Left colon (tissue), 2 donors: ENCODE data around the gene LINC00305. TPM values are rescaled to one million over a fixed set of nuclear protein-coding genes. Genes with fewer than 3 reads are reported as not detected.

Experiments used
- ATAC-seq: fragments of 200-7000 bp; cut with Tn5 transposase; one replicate; pipeline ENCODE4 v1.9.1; 2020; ENCODE audit warnings: mild to moderate bottlenecking, moderate library complexity
- DNase-seq, 2 donors: peaks; one replicate each; pipeline ENCODE4 v3.0.0-alpha.2; 2020
- intact Hi-C, 2 donors: fragments of 100-400 bp; cut with DNase I in 1 of 2; cut with micrococcal nuclease in 1 of 2; formaldehyde crosslinking; loops; one replicate each; pipeline versions ENCODE4 v1.11.2 to v1.14.0; 2022; cut with DNase I, micrococcal nuclease
- long read RNA-seq: library from polyadenylated mRNA; unstranded; transcript quantifications from one replicate; pipeline ENCODE4 v2.0.0, GENCODE V29; 2021
- total RNA-seq, 2 donors: library from RNA; stranded (reverse); fragmentation: NEBNext Ultra II Directional; extraction: Animal tissue kit (Norgen Biotek cat#: 25700); gene quantifications; one replicate each; pipeline ENCODE4 v1.2.1, GENCODE V29; 2021
- donor health status: DM: no; HTN: no; CAD: no.
- donor health status: DM: yes; HTN: yes; CAD: no.

Gene LINC00305
- not detected for total RNA-seq
- long read RNA-seq: 0 reads

DNA sequence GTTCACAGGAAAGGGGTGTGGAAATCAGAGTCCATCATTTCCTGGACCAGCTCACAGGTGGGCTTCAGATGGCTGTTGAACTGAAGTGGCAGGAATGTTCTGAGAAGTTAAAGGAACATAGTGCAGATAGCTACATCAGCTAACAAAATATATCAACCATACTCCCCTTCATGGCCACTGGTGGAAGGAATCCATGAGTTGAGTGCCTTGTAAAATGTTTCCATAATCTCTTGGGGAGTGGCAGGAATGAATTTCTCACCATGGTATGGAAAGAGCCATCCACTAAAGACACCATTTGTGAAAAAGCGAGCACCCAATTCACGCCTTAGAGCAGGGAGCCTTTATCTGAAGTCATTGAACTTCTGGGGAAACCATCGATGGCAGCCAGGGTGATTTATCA is at the start of gene LINC00305:
TSS of gene LINC00305 (minus strand) at position 101 of the 400 bp plus-strand sequence.
- DNase-seq (no peak), ATAC-seq (no peak)
- intact Hi-C loops: no loop called here

DNA sequence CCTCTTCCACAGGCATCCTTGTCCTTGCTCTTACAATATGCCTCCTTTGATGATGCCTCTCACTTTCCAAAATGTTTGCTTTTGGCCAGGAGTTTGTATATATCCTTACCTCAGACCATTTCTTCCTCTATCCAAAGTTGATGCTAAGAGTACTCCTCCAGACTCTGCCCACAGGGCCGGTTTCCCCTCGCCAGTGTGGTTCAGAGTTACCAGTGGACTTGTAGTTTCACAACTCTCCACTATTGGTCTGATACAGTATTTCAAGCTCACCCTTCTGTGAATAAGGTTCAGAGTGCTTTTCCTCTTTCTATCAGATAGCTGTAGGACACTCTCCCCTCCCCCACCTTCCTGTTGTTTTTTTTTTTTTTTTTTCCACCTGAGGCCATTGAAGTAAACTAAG is 42.2 kb upstream of the LINC00305 start:
- DNase-seq (no peak), ATAC-seq (no peak)
- intact Hi-C loops: no loop called here

DNA sequence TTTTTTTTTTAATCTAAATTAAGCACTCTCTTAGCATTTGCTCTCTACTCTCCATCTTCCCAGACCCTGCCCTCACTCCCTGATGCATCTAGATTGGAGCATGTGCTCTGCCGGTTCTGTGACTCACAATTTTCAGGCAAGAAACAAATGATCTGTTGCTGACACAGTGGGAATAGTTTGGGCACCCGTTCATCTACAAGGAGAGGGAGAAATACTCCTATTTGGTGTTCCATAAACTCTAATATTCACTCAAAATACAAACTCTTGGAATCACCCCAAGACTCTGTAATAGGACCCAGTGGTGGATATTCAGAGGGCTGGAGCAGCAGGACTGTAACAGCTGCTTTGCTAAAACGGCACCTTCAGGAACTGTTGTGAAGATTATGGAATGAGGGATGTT is 37.1 kb upstream of the LINC00305 start:
- no peak for DNase-seq
- no peak for ATAC-seq
- intact Hi-C loops: no loop called here

DNA sequence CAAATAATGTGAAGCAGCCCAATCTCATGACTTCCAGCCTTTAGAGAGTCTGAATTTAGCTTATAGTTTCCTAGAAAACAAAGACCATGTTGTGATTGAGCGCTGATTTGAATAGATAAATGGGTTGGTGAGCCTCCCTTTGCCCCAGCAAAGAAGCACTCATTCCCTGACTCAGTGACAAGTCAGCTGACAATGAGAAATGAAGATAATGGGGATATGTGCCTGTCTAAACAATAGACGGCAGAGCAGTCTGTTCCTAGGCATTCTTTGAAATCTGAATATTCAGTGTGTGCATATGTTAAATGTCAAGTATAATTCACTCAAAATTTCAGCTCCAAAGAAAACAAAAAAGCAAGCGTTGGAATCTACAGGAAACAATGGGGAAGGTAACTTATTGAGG is 34.8 kb upstream of the LINC00305 start:
- intact Hi-C loops: no loop called here

DNA sequence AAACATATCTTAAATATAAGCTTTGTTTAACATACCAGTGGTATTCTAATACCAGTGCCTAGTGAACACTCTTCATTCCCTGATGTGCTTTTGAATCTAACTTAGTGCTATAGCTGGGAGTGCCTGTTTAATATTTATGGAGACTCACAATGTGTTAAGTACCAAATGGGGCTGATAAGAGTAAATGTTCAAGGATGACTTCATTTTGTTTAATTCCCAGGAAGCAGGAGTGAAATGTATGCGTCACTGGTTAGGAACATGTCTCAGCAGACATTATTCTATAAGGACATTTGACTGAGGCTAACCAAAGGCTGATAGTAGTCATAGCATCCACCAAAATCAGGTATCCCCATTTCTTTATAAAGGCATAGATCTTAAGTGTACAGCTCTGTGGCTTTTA is 31.7 kb upstream of the LINC00305 start:
- no peak for DNase-seq
- intact Hi-C loops: no loop called here
- no peak for ATAC-seq

More for the DNA sequence above, 34.8 kb upstream of the LINC00305 start:
- no peak for DNase-seq
- ATAC-seq: no peak

DNA sequence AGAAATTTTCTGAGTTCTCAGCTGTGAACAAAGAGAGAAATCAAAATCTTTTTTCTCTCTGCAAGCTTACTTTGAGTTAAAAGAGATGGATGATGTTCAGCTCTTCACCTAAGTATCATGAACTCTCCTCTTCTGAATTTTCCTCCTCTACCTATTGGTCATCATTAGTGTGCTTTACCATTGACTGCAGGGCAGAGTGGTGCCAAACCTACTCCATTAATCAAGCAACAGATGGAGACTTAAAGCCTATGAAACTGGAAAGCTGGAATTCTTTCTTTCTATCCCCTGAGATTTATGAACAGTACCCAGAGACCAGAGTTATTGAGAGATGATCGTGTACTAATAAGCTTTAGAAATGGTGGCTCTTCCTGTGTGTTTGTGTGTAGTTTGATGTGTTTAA is 31.3 kb upstream of the LINC00305 start:
- no peak for ATAC-seq
- intact Hi-C loops: no loop called here
- no peak for DNase-seq

DNA sequence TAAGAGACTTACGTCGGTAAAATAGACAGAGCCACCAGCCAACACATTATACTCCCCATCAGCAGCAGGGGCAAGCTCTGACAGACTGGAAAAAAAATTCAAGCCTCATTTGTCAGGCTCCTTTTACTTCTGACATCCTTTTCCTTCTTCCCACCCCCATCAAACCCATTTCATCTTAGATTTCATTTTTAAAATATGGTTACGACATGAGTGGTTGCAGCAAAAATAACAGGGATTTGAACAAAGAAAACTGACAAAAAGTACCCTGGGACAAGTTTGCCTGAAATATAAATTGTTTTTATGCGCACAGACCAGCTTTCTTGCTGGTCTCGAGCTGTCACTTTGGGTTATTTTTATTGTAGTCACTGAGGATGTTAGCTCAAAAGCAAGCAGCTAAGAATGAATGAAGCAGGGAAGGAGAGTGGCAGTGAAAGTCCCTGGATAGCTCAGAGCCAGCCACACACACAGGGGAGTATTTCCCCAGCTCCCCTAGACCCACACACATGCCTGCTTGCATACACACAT is 30.7 kb upstream of the LINC00305 start:
- intact Hi-C loops: no loop called here

DNA sequence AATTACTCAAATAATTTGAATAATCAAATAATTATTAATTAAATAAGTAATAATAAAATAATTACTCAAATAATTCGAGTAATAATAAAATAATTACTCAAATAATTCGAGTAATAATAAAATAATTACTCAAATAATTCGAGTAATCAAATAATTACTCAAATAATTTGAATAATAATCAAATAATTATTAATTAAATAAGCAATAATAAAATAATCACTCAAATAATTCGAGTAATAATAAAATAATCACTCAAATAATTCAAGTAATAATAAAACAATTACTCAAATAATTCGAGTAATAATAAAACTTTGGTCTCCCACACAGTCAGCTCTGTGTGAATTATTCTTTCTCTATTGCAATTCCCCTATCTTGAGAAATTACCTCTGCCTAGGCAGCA is 30.0 kb upstream of the LINC00305 start:
- DNase-seq: no peak
- ATAC-seq: no peak
- intact Hi-C loops: no loop called here

More for the DNA sequence above, 30.7 kb upstream of the LINC00305 start:
- no peak for DNase-seq
- no peak for ATAC-seq

DNA sequence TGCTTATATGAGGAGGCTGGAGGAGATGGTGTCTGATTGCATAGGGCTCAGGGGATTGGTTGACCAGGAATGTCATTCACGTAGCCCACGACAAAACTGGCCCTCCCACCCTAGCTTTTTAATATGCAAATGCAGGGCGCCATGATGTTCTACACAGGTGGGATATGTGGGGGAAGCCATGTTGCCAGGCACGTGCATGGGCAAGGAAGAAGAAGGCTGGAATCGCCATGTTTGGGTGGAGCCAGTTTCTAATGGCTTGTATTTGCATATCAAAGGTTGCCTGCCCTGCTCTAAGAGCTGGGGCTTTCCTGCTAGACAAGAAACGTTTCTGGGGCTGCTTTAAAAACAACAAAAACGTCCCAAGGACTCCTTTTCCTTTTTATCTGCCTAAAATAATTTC is 26.5 kb upstream of the LINC00305 start:
- ATAC-seq (no peak), DNase-seq (no peak)
- intact Hi-C loops: no loop called here

DNA sequence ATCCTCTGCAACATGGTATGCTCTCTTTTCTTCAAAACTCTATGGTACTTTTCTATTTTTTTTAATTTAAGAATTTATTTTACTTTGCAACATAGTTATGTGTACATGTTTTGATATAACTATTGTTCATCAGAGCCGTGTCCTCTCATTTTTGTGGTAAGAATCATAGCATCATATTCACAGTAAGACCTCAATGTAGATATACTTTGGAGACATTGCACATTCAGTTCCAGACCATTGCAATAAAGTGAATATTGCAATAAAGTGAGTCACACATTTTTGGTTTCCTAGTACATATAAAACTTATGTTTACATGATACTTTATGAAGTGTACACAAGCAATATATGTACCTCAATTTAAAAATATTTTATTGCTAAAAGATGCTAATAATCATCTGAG is 22.7 kb upstream of the LINC00305 start:
- DNase-seq: no peak
- no peak for ATAC-seq
- intact Hi-C loops: no loop called here

DNA sequence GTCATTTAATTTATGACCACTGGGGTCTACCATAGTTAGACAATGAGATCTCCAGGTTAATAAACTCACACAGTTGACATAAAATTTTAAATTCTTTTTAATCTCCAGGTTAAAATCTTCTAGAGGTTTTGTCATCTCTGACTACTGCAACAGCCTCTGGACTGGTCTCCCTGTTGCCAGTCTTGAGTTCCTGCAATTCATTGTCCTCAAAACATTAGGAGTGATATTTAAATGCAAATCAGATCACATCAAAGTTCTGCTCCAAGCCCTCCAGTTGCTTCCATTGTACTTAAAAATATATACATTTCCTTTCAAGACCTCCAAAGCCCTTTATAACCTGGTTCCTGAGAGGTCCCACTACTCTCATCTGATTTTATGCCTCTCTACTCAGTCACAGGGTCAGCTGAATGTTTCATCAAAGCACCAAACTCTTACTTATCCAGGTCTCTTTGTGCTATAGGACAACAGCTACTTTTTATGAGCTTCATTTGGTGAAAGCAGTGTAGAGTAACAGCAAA is 18.6 kb upstream of the LINC00305 start:
- ATAC-seq (no peak), DNase-seq (no peak)
- intact Hi-C loops: no loop called here

DNA sequence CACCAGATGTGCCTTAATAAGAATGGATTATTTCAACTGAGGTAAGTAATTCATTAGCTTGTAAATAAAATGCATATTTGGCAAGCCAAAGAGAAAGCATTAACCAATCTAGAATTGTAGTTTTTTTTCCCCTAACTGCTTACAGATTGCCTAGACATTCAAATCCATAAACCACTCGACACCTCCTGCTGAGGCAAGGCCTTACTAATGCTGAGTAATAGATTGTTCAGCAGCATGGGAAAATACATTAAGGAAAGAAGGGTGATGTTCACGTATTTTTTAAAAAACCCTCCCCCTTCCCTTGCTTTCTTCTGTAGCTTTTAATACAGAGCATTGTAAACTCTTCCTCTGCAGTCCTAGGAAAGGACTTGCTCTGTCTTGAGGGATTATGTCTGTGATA is 17.0 kb upstream of the LINC00305 start:
- intact Hi-C loops: no loop called here
- ATAC-seq: no peak
- no peak for DNase-seq

DNA sequence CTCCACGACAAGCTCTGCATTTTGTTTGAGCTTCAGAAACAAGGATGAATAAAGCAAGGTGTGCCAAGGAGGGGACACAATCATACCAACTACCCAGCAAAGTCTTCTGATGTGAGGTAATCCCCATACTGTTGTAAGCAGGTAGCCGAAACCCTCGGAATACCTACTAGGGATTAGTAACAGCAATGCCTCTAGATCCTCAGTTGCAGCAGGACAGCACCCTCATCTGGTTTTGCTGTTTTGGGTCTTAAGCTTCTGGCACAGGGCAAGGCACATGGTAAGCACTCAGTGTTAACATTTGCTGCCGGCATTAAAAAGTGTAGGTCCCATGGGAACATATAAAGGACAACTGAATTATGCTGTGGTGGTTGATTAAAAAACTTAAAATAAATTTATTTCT is 16.0 kb upstream of the LINC00305 start:
- DNase-seq (no peak), ATAC-seq (no peak)
- intact Hi-C loops: no loop called here

DNA sequence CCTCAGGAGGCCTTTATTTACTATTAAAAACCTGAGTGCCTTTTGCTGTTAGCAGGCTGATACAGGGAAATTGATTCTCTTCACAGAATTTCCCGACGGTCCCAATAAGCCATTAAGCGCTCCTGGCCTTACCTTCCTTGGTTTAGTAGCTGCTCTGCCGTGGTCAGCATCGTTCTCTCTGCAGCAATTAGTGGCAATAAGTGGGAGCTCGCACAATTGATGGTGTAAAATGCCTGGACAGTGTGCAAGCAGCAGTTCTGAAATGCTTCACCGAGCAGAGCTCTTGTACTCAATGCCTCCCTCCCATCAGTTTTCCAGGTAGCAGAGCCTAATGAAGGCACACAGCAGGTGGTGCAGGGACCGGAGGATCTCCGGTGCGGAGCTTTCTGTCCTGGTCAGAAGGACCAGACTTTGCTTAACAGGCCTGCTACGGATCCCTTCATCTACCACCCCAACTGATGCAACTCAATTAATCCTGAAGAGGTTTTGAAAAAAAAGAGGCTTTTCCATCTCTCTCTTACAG is 1.1 kb upstream of the LINC00305 start:
- no peak for ATAC-seq
- intact Hi-C loops: no loop called here
- DNase-seq: no peak

DNA sequence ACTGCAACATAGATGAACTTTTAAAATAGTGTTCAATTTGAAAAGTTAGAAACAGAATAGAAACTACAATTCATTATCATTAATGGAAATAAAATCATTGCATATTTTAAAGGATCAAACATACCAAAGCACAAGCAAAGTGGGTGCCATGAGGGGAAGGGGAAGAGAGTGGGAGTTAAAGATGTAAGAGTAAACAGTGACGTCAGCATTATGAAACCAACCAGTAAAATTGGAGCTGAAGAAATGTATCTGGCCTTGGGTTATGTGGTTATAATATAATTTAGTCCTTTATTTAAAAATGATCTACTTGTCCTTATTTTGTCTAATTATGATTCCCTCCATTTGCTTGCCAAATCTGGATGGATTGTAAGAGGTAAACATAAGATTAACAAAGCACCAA is 6.0 kb downstream of the LINC00305 start:
- ATAC-seq (no peak), DNase-seq (no peak)
- intact Hi-C loops: no loop called here

DNA sequence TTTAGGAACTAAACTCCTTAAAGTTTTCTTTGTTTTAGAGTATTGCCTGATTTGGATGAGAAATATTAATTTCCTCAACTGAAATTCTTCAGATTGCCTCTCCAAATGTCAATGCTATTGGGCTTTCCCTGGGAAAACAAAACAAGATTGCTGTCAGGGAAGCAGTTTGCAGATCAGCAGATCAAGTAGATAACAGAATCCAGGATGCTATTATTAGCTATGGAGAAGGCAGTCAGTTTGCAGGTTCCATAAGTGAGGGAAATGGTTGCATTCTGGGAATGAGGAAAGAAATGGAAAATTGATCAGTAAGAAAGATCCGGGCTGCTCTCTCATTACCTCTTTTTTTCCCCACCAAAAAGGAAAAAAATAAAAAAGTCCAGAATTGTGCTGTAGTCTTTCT is 11.0 kb downstream of the LINC00305 start:
- intact Hi-C loops: no loop called here
- ATAC-seq: no peak
- no peak for DNase-seq

DNA sequence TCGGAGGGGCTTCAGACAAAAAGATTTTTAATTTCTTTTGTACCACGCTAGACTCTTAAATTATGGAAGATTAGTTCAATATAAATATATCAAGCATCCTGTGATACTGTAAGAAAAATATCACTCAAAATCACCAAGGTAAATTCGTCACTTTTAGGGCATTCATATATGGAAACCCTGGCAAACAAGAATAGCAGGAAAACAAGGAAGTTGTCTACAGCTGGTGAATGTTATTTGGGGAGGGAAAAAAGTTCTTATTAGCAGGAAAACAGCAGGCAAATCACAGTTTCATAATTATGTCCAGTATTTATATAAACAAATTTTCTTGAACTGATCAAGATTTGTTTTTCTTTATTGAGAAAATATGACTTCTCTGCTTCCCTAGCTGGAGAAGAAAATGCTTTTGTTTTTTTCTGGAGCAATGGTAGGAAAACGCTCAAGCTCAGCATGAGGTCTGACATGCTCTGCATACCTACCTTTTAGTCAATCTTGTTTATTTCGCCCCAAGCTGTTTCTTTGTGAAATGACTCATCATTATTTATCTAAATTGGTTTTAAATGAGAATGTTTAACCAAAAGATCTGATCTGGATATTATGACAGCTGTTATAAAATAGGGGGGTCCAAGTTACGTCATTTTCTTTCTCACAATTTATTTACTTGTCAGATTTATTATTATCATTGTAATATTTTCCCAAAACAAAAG is 14.7 kb downstream of the LINC00305 start:
- intact Hi-C loops: no loop called here
- DNase-seq: no peak
- no peak for ATAC-seq

DNA sequence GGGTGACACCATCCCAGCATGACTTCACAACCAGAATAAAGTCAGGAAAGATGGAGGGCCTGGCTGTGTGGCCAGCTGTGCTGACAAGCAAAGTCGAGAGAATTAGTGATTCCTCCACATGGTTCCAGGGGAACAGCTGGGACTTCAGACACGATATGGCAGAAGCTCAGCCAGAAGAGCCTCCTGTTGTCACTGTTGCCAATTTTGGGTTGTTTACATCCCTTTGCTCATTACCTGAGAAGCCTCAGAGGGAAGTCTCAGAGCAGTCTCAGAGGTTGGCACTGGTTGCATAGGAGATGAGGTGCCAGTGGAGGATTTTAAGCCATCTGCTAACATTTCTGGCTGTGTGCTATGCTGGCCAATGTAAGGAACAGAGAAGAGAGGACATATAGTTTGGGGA is 16.0 kb downstream of the LINC00305 start:
- intact Hi-C loops: no loop called here
- ATAC-seq (no peak), DNase-seq (no peak)

DNA sequence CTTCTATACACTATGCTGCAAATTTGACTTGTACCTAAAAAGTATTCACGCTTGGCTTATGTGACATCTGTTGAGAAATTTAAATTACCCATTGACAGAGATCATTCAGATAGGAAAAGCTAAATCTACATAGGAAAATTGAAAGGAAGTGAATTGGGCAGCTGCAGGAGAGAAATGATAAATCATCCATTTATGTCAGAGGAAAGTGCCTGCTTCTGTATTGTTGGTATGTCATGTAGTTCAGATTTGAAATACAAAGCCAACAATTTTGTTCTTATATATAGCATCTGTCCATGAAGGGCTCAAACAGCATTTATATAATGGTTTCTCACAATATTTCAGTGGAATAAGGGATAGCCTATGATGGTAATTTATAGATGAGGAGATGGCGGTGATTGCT is 17.6 kb downstream of the LINC00305 start:
- intact Hi-C loops: no loop called here
- DNase-seq: no peak
- ATAC-seq: no peak

DNA sequence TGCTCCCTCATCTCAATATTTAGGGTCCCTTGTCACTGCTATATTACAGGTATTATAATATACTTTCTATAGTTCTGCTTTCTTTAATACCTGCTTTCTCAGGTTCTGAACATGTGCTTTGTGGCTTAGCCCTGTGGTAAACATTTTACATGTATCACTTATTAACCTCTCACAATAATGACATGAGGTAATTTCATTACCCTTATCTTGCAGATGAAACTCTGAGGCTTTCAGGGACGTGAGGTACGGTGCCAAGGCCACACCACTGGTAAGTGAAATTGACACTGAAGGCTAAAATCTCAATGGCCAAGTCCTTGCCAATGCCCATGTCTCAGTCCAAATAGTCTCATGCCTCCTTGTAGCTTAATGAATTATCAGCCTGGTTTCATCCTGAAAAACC is 21.7 kb downstream of the LINC00305 start:
- no peak for DNase-seq
- ATAC-seq: no peak
- intact Hi-C loops: no loop called here

DNA sequence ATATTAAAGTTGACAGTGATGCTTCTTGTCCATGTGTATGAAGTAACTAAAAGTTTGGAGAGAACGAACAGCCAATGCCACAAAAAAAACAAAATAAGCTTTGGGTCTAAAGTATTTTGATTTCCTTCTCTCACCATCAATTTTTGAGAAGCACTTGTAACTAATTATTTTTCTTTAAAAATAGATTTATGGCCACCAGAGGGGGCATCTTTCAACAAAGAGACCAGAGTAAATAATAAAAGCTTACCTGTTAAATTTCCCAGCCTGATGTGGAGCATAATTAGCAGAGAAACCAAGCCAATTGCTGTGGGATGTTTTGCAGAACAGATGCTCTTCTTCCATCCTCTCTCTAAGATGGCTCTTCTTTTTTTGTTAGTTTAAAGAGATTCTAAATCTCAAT is 29.0 kb downstream of the LINC00305 start:
- intact Hi-C loops: no loop called here

More for the DNA sequence above, 29.0 kb downstream of the LINC00305 start:
- DNase-seq (no peak), ATAC-seq (no peak)
